ENCODE data around the gene SEC14L5.
"Not testable (repeated sequence)": the region's sequence is repeated elsewhere in the genome, so short reads cannot be mapped to it uniquely, and the experiment has no call there.

The SEC14L5 gene
- 0 reads per million in 2 experiments for total RNA-seq

DNA sequence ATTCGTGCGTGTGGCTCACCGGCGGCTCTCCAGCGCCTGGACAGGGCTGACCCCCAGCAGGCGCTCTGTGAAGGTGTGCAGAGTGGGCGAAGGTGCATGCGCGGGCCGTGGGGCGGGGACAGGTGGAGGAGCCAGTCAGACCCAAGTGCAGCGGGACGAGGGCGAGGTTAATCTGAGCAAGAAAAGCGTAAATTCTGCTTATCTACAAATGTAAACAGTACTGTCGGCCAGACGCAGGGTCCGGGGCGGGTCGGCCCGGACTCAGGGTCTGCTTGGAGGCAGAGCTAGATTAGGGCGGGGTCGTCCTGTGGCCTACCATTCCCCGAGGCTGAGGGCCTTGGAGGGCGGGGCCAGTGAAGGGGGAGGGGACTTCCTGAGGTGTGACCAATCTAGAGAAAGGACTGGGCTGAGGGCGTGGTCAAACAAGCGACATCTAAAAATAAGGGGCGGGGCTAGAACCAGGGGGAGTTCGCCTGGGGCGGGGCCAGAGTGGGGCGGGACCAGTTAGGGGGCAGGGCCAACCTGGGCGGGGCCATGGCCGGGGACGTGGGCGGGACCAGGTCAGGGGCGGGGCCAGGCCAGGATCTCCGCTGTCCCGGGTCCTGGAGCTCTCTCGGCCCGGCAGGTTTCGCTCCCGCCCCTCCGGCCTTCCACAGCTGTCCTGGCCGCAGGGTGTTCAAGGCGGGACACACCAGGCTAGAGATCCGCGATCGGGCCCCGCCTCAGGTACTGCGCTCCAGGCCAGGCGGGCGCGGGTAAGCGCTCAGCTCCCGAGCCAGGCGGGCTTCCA, at the start of gene SEC14L5:
SEC14L5 (plus strand) TSS at position 611 of the 790 bp plus-strand sequence. CDS start 994 bp downstream, outside the sequence.
- DNase-seq (ENCODE audit: low read depth): peak; percentile 89

DNA sequence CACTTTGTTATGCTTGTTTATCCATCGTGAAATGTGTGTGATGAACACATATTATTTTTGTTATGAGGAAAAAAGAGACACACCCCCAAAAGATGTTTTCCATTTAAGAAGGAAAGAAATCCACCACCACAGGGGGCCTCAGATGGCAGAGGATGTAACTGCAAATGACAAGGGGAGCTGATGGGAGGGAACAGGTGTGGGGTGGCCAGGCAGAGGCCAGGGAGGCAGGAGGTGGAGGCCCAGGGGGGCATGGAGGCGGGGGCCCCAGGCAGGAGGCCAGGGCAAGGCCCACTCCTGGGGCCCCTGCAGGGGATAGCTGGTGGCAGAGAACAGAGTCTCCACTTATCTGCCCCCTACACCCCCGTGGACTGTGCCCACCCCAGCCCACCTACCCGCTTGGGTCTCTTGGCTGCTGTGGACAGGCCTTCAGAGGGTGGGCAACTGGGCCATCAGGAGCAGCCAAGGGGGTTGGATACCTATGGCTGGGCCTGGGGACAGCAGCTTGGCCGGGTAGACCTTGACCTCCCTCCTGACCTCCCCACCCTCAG, 49.2 kb upstream of the SEC14L5 start:
- DNase-seq (ENCODE audit: low read depth): no peak

DNA sequence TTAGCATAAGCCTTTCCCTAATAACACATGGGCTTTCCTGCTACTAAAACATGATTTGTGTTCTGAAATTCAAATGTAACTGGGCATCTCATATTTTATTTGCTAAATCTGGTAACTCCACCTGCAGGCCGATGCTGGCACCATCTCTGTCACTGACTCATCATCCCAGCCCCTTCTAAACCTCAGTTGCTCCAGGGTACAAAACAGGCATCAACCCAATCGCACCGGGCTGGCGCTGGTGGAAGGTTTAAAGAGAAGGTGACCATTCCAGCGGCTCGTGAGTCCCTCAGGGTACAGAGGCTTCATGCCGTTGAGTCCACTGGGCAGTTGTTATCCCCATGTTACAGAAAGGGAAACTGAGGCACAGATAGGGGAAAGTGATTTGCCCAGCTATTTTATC, 48.3 kb upstream of the SEC14L5 start:
- DNase-seq (ENCODE audit: low read depth): no peak

DNA sequence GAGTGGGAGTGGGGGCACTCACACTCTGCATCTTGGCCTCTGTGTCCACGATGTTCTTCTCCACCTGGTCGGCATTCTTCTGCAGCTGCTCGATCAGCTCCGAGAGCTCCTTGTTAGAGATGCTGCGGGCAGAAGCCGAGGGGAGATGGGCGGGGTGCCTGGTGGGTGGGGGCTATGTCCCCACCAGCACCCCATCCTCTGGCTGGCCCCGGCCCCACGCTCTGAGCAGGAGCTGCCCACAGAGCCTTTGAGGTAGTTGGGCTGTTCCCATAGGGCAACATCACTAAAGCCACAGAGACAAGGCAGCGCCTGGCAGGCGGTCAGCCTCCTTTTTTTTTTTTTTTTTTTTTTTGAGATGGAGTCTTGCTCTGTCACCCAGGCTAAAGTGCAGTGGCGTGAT, 47.3 kb upstream of the SEC14L5 start:
- no peak for DNase-seq (ENCODE audit: low read depth)

DNA sequence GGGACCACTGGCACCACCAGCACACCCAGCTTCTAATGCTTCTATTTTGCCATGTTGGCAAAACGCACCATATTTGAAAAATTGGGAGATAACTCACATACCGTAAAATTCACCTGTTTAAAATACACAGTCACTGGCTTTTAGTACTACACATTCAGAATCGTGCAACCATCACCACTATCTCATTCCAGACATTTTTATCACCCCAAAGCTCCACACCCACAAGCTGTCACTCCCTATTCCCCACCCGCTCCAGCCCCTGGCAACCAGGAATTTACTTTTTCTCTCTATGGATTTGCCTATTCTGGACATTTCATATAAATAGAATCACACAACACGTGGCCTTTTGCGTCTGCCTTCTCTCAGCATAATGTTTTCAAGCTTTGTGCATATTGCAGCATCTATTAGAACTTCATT, 46.2 kb upstream of the SEC14L5 start:
- no peak for DNase-seq (ENCODE audit: low read depth)

DNA sequence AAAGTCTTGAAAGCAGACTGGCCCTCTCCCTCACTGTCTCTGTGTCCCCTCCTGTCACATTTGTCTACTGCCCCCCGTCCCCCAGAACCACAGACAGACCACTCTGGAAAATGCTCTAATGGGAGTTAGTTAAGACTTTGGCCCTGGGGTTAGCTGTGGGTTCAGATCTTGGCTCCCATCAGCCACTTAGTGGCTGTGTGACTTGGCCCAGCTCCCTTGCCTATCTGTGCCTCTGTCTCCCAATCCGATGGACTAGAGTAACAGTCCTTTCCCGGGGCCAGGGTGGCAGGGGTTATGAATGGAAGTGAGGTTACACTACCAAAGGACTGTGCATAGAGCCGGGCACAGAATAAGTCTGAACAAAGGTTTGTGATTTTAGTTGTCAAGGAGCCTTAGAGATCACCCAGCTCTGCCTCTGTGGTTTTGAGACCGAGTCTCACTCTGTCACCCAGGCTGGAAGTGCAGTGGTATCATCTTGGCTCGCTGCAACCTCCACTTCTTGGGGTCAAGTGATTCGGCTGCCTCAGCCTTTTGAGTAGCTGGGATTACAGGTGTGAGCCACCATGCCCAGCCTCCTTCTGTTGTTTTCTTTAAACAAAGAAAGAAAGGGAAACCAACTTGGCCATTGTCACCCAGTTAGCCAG, 44.9 kb upstream of the SEC14L5 start:
- no peak for DNase-seq (ENCODE audit: low read depth)

DNA sequence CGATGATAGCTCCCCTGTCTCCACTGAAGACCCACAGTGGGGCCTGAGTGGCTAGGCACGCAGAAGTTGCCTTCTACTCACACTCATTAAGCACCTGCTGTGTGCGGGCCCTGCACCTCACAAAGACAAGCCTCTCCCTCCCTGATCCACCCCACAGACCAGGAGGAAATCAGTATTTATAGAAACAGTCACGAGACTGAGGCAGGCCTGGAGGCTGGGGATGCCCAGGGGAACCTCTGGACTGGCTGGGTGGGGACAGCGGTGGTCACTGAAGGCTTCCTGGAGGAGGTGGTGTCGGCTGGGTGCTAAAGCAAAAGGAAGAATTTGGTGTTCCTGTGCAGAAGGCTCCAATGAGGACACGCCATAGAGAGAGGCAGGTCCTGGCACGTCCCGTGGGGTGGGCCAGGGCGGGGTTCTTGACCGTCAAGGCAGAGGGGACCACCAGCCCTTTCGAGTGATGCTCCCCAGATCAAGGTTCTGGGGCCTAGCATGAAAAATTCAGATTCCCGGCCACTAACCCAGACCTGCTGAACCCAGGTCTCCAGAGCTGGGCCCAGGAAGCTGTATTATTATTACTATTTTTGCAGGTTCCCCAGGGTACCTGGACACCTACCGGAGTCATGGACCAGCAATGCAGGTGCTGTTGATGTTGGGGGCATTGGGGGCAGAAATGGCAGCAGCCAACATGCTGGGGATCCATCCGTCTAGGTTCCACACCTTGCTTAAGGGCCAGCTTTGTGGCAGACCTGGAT, 44.2 kb upstream of the SEC14L5 start:
- DNase-seq (ENCODE audit: low read depth): no peak

DNA sequence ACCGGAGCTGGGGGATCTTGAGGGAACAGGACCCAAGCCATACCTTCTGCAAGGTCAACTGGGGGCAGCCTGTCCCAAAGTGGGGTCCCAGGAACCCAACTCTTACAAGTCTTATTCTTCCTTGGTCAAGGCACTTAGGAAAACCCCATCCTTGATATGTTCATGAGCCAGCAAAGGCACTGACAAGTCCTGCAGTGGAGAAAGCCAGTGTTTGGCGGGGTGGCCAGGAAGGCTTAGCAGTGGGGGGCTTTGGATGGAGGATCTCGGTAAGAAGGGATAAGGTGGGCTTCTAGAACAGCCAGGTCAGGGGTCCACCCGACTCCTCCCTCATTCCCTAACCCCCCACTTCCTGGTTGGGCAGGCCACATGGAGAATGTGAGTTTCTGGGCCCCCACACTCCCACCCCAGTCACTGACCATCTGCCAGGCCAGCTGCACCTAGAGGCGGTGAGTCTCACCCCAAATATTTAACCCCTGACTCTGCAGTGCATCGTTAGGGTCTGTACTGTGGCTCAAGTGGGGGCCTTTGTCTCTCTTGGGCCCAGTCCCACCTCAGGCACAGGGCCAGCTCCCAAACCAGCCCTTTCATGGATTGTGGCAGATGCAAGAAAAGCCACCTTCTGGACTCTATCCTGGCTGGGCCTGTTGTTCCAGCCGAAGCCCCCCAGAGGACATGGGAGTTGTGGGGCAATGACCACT, 43.5 kb upstream of the SEC14L5 start:
- no peak for DNase-seq (ENCODE audit: low read depth)

DNA sequence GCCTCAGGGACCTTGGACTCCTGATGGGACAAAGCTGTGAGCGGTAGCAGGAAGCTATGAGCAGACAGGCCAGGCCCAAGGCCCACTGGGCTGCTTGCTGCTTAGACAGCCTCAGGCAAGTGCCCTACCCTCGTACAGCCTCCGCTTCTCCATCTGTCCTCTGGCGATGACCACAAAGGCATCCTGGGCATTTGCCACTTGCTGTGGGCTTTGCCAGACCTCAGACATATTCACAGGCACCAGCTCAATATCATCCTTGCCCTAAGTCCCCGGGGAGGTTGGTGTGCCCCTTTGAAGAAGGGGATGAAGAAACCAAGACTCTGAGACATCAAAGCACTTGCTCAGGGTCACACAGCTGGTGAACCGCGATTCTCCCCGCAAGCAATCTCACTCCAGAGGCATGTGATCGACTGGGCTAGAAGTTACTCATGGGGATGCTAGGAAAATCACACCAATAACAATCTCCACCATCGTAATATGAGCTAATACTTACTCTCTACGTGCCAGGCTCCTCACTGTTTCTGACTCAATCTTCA, 42.8 kb upstream of the SEC14L5 start:
- no peak for DNase-seq (ENCODE audit: low read depth)

DNA sequence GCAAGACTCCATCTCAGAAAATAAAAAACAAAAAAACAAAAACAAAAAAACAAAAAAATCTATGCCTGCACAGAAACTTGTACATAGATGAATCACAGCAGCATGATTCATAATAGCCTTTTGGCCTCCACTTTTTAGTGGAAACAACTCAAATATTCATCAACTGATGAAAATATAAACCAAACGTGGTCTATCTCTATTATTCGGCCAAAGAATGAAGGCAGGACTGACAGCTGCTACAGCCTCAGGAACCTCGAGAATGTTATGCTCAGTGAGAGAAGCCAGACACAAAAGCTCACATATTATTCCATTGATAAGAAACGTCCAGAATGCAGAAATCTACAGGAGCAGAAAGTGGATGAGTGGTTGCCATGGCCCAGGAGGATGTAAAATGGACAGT, 41.0 kb upstream of the SEC14L5 start:
- no peak for DNase-seq (ENCODE audit: low read depth)

DNA sequence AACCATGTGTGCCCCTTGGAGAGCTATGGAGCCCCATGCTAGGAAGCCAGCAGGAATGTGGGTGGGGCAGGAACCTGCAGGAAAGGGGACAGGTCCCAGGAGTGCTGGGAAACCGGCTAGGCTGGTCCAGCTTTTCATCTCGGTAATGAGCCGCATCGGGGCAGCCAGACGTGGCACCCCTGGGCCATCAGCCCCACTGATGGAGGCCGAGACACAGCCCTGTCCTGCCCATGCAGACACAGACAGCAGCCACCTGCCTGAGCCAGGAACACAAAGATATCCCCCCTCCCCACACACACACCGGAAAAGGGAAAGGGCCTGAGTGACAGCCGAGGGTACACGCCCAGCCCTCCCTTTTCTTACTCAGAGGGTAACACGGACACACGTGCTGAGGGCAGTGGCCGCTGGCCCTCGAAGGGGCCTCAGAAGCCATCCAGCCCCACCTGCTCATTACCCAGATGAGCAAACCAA, 39.3 kb upstream of the SEC14L5 start:
- no peak for DNase-seq (ENCODE audit: low read depth)

DNA sequence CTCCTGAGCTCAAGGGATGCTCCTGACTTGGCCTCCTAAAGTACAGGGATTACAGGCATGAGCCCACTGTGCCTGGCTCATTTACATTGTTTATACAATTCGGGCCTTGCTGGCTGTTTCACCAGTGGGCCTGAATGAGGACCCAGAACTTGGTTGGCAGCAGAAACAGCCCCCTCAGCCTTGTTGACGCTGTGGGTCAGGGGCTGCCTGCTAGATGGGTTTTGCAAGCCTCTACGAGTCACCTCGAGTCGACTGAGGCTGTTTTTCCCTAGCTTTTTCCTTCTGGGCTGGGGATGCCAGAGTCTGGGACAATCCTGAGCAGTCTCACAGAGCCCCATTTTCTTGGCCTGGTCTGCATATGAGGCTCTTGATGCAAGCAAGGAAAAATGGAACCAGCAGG, 37.3 kb upstream of the SEC14L5 start:
- DNase-seq (ENCODE audit: low read depth): no peak

DNA sequence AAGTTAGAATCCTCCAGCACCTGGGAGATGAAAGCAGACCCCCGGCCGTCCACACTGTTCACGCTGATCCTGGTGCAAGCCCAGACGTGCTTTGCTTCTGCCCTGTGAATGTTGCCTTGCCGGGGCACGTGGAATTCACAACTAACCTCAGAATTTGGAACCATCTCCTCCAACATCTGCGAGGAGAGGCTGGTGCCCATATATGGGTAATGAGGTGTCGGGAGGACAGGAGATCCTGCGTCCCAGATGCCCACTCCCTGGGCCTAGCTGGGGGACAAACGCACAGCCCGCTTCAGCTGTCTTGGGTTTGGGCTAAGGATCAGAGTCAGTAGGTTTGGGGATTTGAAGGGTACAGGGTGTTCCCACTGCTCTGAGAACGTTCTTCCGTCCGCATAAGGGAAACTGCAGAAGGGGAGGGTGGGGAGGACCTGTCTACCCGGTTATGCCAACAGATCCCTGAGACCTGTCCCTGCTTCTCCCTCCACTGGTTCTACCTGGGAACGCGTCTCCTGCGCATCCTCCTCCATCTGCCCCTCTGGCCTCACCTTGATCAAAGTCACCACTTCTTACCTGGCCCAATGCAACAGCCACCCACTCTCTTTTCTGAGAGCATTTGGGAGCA, 35.3 kb upstream of the SEC14L5 start:
- DNase-seq (ENCODE audit: low read depth): no peak

DNA sequence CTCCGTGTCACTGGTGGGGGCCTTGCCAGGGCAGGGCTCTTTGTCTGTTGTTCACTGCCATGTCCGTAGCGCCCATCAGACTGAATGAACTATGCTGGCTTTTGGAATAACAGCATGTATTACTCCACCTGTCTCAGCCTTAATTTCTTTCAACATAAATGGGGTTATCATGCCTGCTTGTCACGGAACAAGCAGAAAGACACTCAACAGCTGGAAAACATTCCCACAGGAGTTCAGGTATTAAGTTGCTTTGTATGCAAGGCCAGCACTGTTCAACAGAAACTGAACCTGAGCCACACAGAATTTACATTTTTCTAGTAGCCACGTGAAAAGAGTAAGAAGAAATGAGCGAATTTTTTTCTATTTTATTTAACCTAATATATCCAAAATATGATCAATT, 34.3 kb upstream of the SEC14L5 start:
- DNase-seq (ENCODE audit: low read depth): no peak

DNA sequence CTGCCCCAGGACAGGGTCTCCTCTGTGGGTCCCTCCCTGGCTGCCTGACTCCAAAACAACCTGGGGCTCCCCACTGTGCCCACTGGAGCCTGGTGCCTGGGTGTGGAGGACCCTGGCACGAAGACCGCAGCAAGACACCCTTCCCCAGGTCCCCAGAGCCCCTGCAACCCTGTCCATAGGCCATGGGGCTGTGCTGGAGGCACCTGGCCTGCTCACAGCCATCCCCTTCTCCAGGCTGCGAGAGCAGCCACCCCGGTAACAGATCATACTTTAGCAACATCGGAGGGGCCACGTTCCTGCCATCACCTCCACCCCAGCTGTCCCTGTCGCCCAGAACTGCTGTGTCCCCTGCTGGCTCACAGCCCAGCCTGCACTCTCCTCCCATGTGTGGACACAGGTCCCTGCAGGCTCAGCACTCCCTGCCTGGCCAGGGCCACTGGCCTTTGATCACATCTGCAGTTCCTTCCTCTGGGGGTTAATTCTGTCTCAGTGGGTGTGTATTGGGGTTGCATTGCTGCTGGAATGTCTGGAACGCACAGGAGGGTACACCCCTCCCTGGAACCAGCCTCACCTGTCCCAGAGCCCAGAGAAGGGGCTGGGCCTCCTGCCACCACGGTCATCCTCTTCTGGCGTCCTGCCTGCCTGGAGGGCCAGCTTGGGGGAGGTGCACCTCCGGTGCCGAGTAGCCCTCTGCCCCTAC, 33.4 kb upstream of the SEC14L5 start:
- DNase-seq (ENCODE audit: low read depth): no peak

DNA sequence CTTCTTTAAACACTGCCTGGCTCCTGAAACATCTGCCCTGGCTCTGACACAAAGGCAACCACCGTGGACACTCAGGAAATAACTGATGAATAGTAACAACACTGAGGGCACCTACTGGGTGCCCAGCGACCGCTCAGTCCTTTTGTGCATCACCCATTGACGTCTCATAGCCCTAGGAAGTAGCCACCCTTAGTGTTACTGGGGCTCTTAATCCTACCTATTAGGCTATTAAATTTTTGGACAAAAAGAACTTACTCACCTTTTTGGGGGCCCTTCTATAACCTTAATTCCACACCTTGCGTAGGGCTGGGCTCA, 32.9 kb upstream of the SEC14L5 start:
- no peak for DNase-seq (ENCODE audit: low read depth)

DNA sequence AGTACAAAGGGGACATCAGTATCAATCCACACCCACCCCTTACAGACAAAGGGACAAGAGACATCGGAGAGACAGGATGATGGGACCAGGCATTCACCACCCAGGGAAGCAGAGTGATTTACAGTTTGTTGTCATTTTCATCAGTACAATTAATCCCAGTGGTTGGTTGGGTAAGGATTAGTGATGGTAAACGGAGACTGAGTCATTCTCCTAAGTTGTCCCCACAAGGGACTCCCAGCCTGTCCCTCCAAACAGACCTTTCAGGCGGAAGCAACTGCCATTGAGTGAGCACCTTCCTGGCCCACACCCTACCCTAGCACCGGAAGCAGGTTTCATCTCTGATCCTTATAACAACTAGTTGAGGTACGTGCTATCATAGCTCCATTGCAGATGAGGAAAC, 32.3 kb upstream of the SEC14L5 start:
- no peak for DNase-seq (ENCODE audit: low read depth)

DNA sequence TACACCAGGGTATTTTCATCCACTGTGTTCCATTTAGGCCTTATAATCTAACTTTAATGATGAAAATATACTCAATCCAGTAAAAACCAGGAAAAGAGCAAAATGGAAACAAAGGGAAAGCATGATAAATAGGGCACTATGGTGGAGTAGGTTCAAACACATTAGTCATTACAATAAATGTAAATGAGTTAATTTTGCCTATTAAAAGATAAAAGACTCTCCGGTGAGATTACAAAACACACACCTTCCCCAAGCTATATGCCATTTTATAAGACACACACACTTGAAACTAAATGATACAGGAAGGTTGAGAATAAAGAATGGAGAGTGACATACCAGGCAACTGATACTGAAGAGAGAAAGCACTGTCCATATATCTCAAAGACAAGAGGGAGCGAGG, 31.2 kb upstream of the SEC14L5 start:
- no peak for DNase-seq (ENCODE audit: low read depth)

DNA sequence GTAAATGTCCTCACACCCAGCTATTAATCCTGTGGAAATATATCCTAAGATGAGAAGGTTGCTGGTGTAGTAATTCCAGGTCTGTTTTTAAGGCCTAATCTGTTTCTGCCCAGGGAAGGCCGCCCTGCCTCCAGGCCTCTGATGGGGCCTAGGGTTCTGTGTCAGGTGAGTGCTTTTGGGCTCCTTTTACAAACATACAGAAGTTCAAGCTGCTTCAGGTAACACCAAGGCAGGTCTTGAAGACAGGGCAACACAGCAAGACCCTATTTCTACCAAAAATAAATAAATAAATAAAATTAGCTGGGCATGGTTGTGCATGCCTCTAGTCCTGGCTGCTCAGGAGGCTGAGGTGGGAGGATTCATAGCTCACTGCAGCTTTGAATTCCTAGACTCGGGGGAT, 30.5 kb upstream of the SEC14L5 start:
- no peak for DNase-seq (ENCODE audit: low read depth)

DNA sequence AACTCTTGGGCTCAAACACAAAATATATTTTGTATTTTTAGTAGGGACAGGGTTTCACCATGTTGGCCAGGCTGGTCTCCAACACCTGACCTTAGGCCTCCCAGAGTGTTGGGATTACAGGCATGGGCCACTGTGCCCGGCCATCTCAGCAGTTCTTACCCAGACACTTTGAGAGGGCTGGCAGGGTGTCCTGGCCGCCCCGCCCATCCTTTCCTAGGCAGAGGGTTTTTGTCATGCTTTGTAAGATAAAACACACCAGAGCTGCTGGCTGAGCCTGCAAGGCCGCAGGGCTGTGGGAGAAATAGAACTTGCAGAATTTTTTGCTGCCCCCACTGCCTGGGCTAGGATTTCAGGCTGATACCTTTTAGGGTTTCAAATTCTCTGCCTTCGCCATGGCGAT, 29.9 kb upstream of the SEC14L5 start:
- DNase-seq (ENCODE audit: low read depth): no peak

DNA sequence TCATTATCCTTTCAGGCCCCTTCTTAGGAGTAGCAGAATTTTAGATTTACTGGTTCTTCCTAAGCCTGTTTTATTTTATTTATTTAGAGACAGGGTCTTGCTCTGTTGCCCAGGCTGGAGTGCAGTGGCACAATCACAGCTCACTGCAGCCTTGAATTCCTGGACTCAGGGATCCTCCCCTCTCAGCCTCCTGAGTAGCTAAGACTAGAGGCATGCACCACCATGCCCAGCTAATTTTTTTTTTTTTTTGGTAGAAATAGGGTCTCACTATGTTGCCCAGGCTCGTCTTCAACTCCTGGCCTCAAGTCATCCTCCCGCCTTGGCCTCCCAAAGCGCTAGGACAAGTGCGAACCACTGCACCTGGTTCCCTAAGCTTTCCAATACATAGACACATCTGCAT, 28.5 kb upstream of the SEC14L5 start:
- not testable (repeated sequence) for DNase-seq (ENCODE audit: low read depth)

Data from T follicular helper cell (primary cell).